HCT116 (cell line): ENCODE measurements around the gene STRIP1.
A peak's percentile ranks its signal among the peaks of the same experiment; 100 is the strongest.

ENCODE experiments used
- CTCF ChIP-seq, 3 experiments: fragments of 200-600 bp in 1 of 3; sonication (generic) in 1 of 3; IDR thresholded peaks in 2 of 3; conservative IDR thresholded peaks in 1 of 3; 2 replicates each; pipeline ENCODE4 v1.5.1; 2012 to 2017; ENCODE audit warnings: low read depth in 2 of 3, low read length in 2 of 3, antibody characterized with exemption in 1 of 3, borderline replicate concordance in 1 of 3, control low read depth in 1 of 3, mild to moderate bottlenecking in 1 of 3, mixed read lengths in 1 of 3, mixed run types in 1 of 3, moderate library complexity in 1 of 3; ENCODE audit not compliant: insufficient read depth in 1 of 3
- EZH2 ChIP-seq: fragments of 200-600 bp; sonication (generic); IDR thresholded peaks from 2 replicates; pipeline ENCODE4 v1.6.1; 2017; ENCODE audit warnings: antibody characterized with exemption, mixed run types
- POLR2A ChIP-seq: IDR thresholded peaks from 2 replicates; pipeline ENCODE4 v1.7.0; 2011; ENCODE audit warnings: borderline replicate concordance; ENCODE audit not compliant: insufficient read depth, insufficient read length; ENCODE audit errors: extremely low read depth
- SRF ChIP-seq: IDR thresholded peaks from 2 replicates; pipeline ENCODE4 v1.6.1; 2012; ENCODE audit warnings: low read depth
- YY1 ChIP-seq: IDR thresholded peaks from 2 replicates; pipeline ENCODE4 v1.6.1; 2011; ENCODE audit warnings: low read length, low read depth, moderate library complexity, mild to moderate bottlenecking; ENCODE audit not compliant: insufficient replicate concordance; ENCODE audit errors: extremely low read depth
- ZFX ChIP-seq: fragments of 450-650 bp; IDR thresholded peaks from 2 replicates; pipeline ENCODE4 v1.6.1; 2017

- TF ChIP-seq POLR2A (no peak), SRF (peak; percentile 13; the same call in 1 of the 2 replicates), YY1 (peak; percentile 13), CTCF (IDR thresholded peaks at IDR 0.05 in 2 of 3, conservative IDR thresholded peaks at IDR 0.05 in 1 of 3; ENCODE audit: borderline replicate concordance in 1 of 3, insufficient read depth in 1 of 3, low read depth in 2 of 3, low read length in 2 of 3) (no peak), ZFX (no peak), EZH2 (no peak)
Measured at GRCh38 chr1:110003747-110004428, 30.5 kb upstream of the STRIP1 start.
